Breast epithelium (tissue), 3 donors: Measurements from ENCODE around the gene ANKRD52.

Experiments
- POLR2A ChIP-seq: fragments of 450-650 bp; IDR thresholded peaks from one replicate; pipeline ENCODE4 v1.6.1; 2016; ENCODE audit warnings: antibody characterized with exemption, mild to moderate bottlenecking, moderate library complexity
- POLR2AphosphoS5 ChIP-seq, 3 donors: sonication (generic); formaldehyde crosslinking; IDR thresholded peaks; one replicate each; pipeline ENCODE4 v1.6.1; 2017; ENCODE audit warnings: antibody characterized with exemption in 3 of 3
- TF ChIP-seq, protein P1 (sequence below), 3 donors: fragments of 450-650 bp; IDR thresholded peaks; one replicate each; pipeline ENCODE4 v1.5.1; 2016 to 2017; ENCODE audit warnings: antibody characterized with exemption in 3 of 3, mild to moderate bottlenecking in 3 of 3, moderate library complexity in 3 of 3

DNA sequence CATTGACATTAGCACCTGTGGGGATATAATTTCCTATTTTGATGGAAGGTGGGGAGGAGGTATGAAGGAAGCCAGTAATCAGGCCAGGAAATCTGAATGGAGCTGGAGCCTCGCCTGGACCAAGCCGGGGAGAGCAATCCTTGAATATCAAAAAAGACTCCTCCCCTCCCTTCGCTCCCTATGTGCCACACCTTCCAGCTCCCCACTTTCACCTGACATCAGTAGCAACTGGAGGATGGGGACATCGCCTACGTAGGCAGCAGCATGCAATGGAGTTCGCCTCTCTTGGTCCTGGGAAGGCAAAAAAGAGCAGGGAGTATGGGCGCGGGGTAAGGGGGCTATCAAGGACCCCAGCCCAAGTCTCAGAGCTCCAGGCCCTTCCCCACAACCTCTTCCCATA is 1.1 kb downstream of the ANKRD52 start:
- TF ChIP-seq, protein P1, sequence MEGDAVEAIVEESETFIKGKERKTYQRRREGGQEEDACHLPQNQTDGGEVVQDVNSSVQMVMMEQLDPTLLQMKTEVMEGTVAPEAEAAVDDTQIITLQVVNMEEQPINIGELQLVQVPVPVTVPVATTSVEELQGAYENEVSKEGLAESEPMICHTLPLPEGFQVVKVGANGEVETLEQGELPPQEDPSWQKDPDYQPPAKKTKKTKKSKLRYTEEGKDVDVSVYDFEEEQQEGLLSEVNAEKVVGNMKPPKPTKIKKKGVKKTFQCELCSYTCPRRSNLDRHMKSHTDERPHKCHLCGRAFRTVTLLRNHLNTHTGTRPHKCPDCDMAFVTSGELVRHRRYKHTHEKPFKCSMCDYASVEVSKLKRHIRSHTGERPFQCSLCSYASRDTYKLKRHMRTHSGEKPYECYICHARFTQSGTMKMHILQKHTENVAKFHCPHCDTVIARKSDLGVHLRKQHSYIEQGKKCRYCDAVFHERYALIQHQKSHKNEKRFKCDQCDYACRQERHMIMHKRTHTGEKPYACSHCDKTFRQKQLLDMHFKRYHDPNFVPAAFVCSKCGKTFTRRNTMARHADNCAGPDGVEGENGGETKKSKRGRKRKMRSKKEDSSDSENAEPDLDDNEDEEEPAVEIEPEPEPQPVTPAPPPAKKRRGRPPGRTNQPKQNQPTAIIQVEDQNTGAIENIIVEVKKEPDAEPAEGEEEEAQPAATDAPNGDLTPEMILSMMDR (IDR thresholded peaks at IDR 0.05) = no peak
- TF ChIP-seq POLR2AphosphoS5 (IDR thresholded peaks at IDR 0.05) = no peak
- TF ChIP-seq POLR2A = no peak
